MM.1S (cell line): ENCODE measurements around the gene MEIS2.

Source experiments
- DNase-seq: peaks from one replicate; pipeline ENCODE4 v3.0.0-alpha.2; 2015
- H2AFZ ChIP-seq: fragments of 300-600 bp; sonication (generic); 2 replicates; pipeline ENCODE4 v1.6.0; 2016; ENCODE audit warnings: antibody characterized with exemption, low read length
- H3F3A ChIP-seq: fragments of 300-600 bp; sonication (generic); 2 replicates; pipeline ENCODE4 v1.6.1; 2016; ENCODE audit warnings: mild to moderate bottlenecking, antibody characterized with exemption, low read length, moderate library complexity, mixed read lengths; ENCODE audit not compliant: insufficient read depth
- H3K27ac ChIP-seq: fragments of 300-600 bp; sonication (generic); 2 replicates; pipeline ENCODE4 v1.5.1; 2016; ENCODE audit warnings: mild to moderate bottlenecking, low read length
- H3K27me3 ChIP-seq: fragments of 300-600 bp; sonication (generic); replicated peaks from 2 replicates; pipeline ENCODE4 v1.6.0; 2016; ENCODE audit warnings: low read length; ENCODE audit not compliant: insufficient read depth
- H3K36me3 ChIP-seq: fragments of 300-600 bp; sonication (generic); replicated peaks from 2 replicates; pipeline ENCODE4 v1.6.1; 2016; ENCODE audit warnings: mild to moderate bottlenecking, low read length, mixed read lengths; ENCODE audit not compliant: insufficient read depth
- H3K4me1 ChIP-seq: fragments of 300-600 bp; sonication (generic); 2 replicates; pipeline ENCODE4 v1.6.1; 2016; ENCODE audit warnings: low read length, mixed read lengths
- H3K4me2 ChIP-seq: fragments of 300-600 bp; sonication (generic); 2 replicates; pipeline ENCODE4 v1.6.0; 2016; ENCODE audit warnings: low read depth, low read length
- H3K4me3 ChIP-seq: fragments of 300-600 bp; sonication (generic); 2 replicates; pipeline ENCODE4 v1.5.1; 2016; ENCODE audit warnings: low read length, mixed read lengths
- H3K79me2 ChIP-seq: fragments of 300-600 bp; sonication (generic); 2 replicates; pipeline ENCODE4 v1.6.1; 2016; ENCODE audit warnings: mixed run types, low read length, mixed read lengths
- H3K9ac ChIP-seq: fragments of 300-600 bp; sonication (generic); 2 replicates; pipeline ENCODE4 v1.6.1; 2016; ENCODE audit warnings: low read length, mixed read lengths
- H3K9me2 ChIP-seq: fragments of 300-600 bp; sonication (generic); replicated peaks from 2 replicates; pipeline ENCODE4 v1.6.1; 2016; ENCODE audit warnings: mild to moderate bottlenecking, low read length, mixed read lengths; ENCODE audit not compliant: insufficient read depth
- H3K9me3 ChIP-seq: fragments of 300-600 bp; sonication (generic); replicated peaks from 2 replicates; pipeline ENCODE4 v1.6.1; 2016; ENCODE audit warnings: mild to moderate bottlenecking, low read length, mixed read lengths; ENCODE audit not compliant: insufficient read depth
- H4K20me1 ChIP-seq: fragments of 300-600 bp; sonication (generic); 2 replicates; pipeline ENCODE4 v1.6.1; 2016; ENCODE audit warnings: mild to moderate bottlenecking, low read length, moderate library complexity, mixed read lengths; ENCODE audit not compliant: insufficient read depth
- EZH2 ChIP-seq: fragments of 300-600 bp; sonication (generic); optimal IDR thresholded peaks from 2 replicates; pipeline ENCODE3; 2017; ENCODE audit warnings: low read depth, mild to moderate bottlenecking, antibody characterized with exemption, low read length, mixed read lengths
- EZH2phosphoT487 ChIP-seq: fragments of 300-600 bp; sonication (generic); IDR thresholded peaks from 2 replicates; pipeline ENCODE4 v1.6.1; 2018; ENCODE audit warnings: antibody characterized with exemption, low read length
- TF ChIP-seq, protein P1 (sequence below): fragments of 300-600 bp; sonication (generic); IDR thresholded peaks from 2 replicates; pipeline ENCODE4 v1.5.1; 2016; ENCODE audit warnings: antibody characterized with exemption, low read length, mixed read lengths

MEIS2 gene

DNA sequence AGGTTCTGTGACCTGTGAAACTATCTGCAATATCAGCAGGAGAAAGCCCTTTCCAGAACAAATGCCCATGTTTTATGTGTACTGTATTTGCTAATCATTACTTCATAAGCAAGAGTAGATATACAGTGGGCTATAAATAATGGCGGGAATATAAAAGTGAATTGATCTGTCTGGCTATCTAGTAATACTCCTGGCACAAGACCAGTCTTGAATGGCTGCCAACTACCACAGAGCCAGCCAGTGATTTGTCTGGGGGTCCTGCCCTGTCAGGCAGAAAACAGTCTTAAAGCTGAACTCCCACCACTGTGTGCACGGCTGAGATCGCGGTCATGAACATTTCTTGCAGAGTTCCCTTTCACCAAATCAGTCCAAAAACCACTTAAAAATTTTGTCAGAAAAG lies 176.3 kb downstream of the MEIS2 start:
- no peaks in the 10 kb centered on the region for H3K9me3 ChIP-seq
- H3K9me2 ChIP-seq, result no peaks in the 10 kb centered on the region
- no peaks in the 10 kb centered on the region for H3F3A ChIP-seq
- H3K9ac ChIP-seq, result no peak overlapping the region
- H3K27ac ChIP-seq, result no peak overlapping the region
- H4K20me1 ChIP-seq, result no peaks in the 10 kb centered on the region
- DNase-seq, result no peak
- TF ChIP-seq, protein P1, sequence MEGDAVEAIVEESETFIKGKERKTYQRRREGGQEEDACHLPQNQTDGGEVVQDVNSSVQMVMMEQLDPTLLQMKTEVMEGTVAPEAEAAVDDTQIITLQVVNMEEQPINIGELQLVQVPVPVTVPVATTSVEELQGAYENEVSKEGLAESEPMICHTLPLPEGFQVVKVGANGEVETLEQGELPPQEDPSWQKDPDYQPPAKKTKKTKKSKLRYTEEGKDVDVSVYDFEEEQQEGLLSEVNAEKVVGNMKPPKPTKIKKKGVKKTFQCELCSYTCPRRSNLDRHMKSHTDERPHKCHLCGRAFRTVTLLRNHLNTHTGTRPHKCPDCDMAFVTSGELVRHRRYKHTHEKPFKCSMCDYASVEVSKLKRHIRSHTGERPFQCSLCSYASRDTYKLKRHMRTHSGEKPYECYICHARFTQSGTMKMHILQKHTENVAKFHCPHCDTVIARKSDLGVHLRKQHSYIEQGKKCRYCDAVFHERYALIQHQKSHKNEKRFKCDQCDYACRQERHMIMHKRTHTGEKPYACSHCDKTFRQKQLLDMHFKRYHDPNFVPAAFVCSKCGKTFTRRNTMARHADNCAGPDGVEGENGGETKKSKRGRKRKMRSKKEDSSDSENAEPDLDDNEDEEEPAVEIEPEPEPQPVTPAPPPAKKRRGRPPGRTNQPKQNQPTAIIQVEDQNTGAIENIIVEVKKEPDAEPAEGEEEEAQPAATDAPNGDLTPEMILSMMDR, result no peak
- TF ChIP-seq EZH2 (no peak), EZH2phosphoT487 (no peak)
- H3K4me2 ChIP-seq, result no peak overlapping the region
- H3K27me3 ChIP-seq, result no peaks in the 10 kb centered on the region
- H2AFZ ChIP-seq, result no peak overlapping the region
- no peaks in the 10 kb centered on the region for H3K4me1 ChIP-seq
- no peaks in the 10 kb centered on the region for H3K36me3 ChIP-seq
- H3K4me3 ChIP-seq, result no peak overlapping the region
- H3K79me2 ChIP-seq, result no peaks in the 10 kb centered on the region

DNA sequence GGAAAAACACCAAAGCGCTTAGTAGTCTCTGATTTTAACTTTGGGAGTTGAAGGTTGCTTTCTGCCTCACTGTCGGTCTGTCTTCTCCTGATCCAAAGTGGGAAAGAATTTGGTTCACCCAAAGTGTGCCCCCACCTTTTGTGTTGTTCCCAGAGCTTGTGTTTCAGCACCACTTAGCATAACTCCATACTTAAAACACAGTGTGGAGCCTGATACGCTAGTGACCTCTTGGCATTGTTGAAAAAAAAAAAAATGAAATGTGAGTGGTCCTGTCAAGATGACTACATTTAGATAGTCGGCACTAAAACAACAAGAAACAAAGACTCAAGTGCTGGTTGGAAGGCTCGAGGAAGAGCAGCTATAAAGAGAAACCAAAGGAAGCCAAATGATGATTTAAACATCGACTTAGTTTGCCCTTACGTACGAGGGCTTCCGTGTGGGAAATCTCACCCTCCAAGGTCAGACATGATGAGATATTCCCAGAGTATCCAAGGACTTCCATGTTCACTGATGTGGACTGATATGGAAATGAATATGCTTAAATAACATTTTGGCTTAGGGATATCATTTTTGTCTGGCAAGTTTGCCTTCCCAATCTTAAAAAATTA lies 178.8 kb downstream of the MEIS2 start:
- Histone ChIP-seq H3K9me2 (no peaks in the 10 kb centered on the region), H3K36me3 (no peaks in the 10 kb centered on the region), H3K9me3 (no peaks in the 10 kb centered on the region), H3K27ac (no peak overlapping the region), H3K9ac (no peak overlapping the region), H4K20me1 (no peaks in the 10 kb centered on the region), H3K4me2 (no peak overlapping the region), H3K79me2 (no peaks in the 10 kb centered on the region), H3F3A (no peaks in the 10 kb centered on the region), H3K4me3 (no peak overlapping the region), H2AFZ (no peak overlapping the region), H3K4me1 (no peaks in the 10 kb centered on the region), H3K27me3 (no peaks in the 10 kb centered on the region)
- DNase-seq, result no peak
- TF ChIP-seq EZH2, result no peak

DNA sequence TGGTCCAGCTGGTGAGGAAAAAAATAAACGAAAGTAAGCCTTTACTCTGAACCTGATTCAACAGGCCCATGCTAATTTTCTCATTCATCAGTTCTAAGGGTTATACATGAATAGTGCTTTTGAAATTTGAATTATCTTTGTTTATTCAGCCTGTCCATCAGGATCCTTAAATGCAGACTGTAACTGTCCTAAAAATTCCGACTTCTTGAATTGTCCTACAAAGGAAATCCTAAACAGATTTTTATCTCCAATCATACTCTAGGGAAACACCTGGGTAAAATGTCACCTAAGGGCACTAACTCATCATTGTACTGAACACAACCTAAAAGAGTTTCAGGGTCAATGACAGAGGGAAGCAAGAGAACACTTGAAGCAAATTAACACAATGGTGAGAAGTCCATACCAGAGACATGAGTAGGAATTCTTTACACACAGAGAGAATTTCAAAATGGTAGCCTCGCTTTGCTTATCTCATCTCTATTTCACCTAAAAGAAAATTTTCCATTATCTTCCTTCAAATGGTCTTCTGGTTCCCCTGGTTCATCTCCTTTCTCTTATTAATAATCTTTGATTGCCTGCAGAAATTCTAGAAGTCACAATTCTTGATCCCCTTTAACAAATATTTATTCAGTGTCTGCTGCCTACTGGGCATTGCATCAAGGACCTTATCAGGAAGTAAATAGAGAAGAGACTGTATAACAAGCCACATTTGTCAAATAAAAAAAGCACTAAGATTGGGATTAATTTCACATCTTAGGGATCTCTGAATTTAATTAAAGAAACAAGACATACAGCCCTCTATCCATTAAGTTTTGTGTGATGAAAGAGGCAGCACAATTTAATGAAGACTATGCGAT lies 182.7 kb downstream of the MEIS2 start:
- Histone ChIP-seq H4K20me1 (no peaks in the 10 kb centered on the region), H3K4me3 (no peak overlapping the region), H3K36me3 (no peaks in the 10 kb centered on the region), H3K79me2 (no peaks in the 10 kb centered on the region), H3K9me3 (no peaks in the 10 kb centered on the region), H3K27me3 (no peaks in the 10 kb centered on the region), H3K27ac (no peak overlapping the region), H3K4me2 (no peak overlapping the region), H3F3A (no peaks in the 10 kb centered on the region), H3K9me2 (no peaks in the 10 kb centered on the region), H3K9ac (no peak overlapping the region), H3K4me1 (no peaks in the 10 kb centered on the region), H2AFZ (no peak overlapping the region)
- no peak for DNase-seq
- TF ChIP-seq EZH2phosphoT487, result no peak
- TF ChIP-seq, protein P1, result no peak
- no peak for TF ChIP-seq EZH2
